Stimulated activated CD8-positive, alpha-beta memory T cell treated with anti-CD3 and anti-CD28 coated beads, Interleukin-12 subunit alpha, Interleukin-12 subunit beta, amount 100 ng/mL, for 1 hour (primary cell): ENCODE results near the gene TEX13C.
"Not testable (repeated sequence)": the region's sequence is repeated elsewhere in the genome, so short reads cannot be mapped to it uniquely, and the experiment has no call there.

Source experiments
- DNase-seq: peaks from one replicate; pipeline ENCODE4 v3.0.0-alpha.2; 2020; ENCODE audit warnings: low read depth

TEX13C gene

GRCh38 chrX:125319646-125320521, at the start of gene TEX13C:
Gene TEX13C (plus strand): TSS chrX:125319871. CDS start chrX:125320120, 249 bp downstream.
- DNase-seq: no peak

- no peak for DNase-seq
Observed at GRCh38 chrX:125287282-125287681, 32.4 kb upstream of the TEX13C start.

- no peak for DNase-seq
Observed at GRCh38 chrX:125288343-125288742, 31.3 kb upstream of the TEX13C start.

- DNase-seq: no peak
Observed at GRCh38 chrX:125289209-125289608, 30.5 kb upstream of the TEX13C start.

DNA sequence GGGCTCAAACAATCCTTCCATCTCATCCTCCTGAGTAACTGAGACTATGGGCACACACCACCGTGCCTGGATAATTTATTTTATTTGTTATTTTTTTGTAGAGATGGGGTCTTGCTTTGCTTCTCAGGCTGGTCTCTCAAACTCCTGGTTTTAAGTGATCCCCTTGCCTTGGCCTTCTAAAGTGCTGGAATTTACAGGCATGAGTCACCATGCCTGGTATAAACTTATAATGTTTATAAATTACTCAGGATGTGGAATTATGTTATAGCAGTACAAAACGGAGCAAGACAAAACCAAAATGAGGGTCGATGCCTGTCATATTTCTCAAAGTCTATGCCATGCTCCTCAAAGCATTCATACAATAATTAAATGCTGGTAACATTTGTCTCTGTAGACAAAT, 29.8 kb upstream of the TEX13C start:
- DNase-seq: no peak

DNA sequence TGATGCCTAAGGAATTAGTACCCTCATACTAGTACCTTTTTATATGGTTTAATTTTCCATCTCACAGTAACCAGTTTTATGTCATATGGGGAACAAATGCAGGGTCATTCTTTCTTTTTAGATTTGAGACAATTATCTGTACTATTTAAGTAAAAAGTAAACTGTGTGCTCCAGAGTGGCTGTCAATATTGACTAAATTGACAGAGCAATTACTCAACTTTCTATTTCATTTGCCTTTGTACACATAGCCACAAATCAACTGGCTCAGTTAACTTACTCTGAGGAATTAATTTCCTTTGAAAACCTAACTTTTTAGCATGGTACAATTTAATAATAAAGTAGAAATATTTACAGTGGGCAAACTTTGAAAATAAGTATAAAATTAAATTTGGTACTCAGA, 28.5 kb upstream of the TEX13C start:
- DNase-seq: no peak

- DNase-seq: no peak
Observed at GRCh38 chrX:125293850-125294780, 25.6 kb upstream of the TEX13C start.

- DNase-seq: no peak
Observed at GRCh38 chrX:125295337-125295736, 24.3 kb upstream of the TEX13C start.

GRCh38 chrX:125298871-125299270, 20.8 kb upstream of the TEX13C start:
- DNase-seq: no peak

GRCh38 chrX:125306335-125306866, 13.3 kb upstream of the TEX13C start:
- no peak for DNase-seq

DNA sequence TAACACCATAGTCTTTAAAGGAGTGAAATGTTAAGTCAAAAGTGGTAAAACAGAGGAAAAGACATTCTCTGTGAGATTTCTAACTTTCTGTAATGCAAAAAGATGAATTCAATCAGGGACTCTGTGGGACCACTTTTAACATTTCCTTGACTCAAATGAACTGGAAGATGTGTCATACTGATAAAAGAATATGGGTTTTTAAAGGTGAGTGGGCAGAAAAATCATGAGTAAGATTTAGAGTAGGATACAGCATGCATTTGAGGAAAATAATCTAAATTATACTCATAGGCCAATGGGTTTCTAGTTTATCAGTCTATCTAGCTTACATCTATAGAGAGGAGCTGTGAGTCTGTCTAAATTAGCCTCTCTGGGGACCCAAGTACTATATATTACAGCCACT, 11.0 kb upstream of the TEX13C start:
- no peak for DNase-seq

DNA sequence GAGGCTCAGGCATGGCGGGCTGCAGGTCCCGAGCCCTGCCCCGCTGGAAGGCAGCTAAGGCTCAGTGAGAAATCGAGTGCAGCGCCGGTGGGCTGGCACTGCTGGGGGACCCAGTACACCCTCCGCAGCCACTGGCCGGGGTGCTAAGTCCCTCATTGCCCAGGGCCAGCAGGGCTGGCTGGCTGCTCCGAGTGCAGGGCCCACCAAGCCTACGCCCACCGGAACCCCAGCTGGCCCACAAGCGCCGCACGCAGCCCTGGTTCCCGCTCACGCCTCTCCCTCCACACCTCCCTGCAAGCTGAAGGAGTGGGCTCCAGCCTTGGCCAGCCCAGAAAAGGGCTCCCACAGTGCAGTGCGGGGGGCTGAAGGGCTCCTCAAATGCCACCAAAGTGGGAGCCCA, 505 bp upstream of the TEX13C start:
- not testable (repeated sequence) for DNase-seq

- no peak for DNase-seq
Observed at GRCh38 chrX:125322431-125322830, 2.8 kb downstream of the TEX13C start.

DNA sequence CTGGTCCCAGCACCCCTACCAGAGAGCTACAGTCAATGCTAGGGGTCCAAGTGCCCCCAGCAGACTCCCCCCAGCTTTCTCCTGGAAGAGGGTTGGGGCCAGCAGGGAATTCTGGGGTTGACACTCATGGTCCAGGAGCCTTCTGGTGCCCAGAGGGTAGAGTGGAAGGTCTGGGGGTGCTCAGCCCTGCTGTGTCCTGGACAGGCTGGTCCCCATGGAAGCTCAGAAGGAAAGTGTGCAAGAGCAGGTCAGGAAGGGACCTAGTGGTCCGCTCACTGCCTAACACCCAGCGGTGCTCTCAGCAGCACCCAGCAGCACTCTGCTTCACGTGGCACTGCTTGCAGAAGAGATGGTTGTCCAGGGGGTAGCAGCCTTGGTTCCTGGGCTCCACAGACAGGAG, 6.9 kb downstream of the TEX13C start:
- no peak for DNase-seq

GRCh38 chrX:125327891-125328290, 8.2 kb downstream of the TEX13C start:
- DNase-seq: no peak

- DNase-seq: no peak
Observed at GRCh38 chrX:125333583-125333982, 13.9 kb downstream of the TEX13C start.

- no peak for DNase-seq
Observed at GRCh38 chrX:125340490-125340889, 20.8 kb downstream of the TEX13C start.

GRCh38 chrX:125374169-125374568, 54.5 kb downstream of the TEX13C start:
- DNase-seq: no peak
